Mesenchymal stem cell (in vitro differentiated cells and primary cell): ENCODE measurements around the gene CKAP4.

Experiments used
- DNase-seq: peaks from one replicate; pipeline ENCODE4 v3.0.0-alpha.2; 2013
- H2AFZ ChIP-seq: one replicate; pipeline ENCODE4 v1.6.1; 2013; ENCODE audit warnings: low read depth, mild to moderate bottlenecking, control low read depth, inconsistent platforms, low read length, moderate library complexity
- H2AK5ac ChIP-seq: 2 replicates; pipeline ENCODE4 v1.6.1; 2013; ENCODE audit warnings: low read length, moderate library complexity, mild to moderate bottlenecking, inconsistent platforms; ENCODE audit not compliant: severe bottlenecking
- H2BK120ac ChIP-seq: one replicate; pipeline ENCODE4 v1.6.1; 2013; ENCODE audit warnings: low read depth, mild to moderate bottlenecking, inconsistent platforms, low read length, moderate library complexity
- H2BK12ac ChIP-seq, 2 experiments: one replicate each; pipeline ENCODE4 v1.6.1; 2013; ENCODE audit warnings: inconsistent platforms in 2 of 2, low read length in 2 of 2, mild to moderate bottlenecking in 2 of 2, moderate library complexity in 2 of 2, control low read depth in 1 of 2
- H2BK15ac ChIP-seq: one replicate; pipeline ENCODE4 v1.6.1; 2013; ENCODE audit warnings: mild to moderate bottlenecking, low read depth, inconsistent platforms; ENCODE audit not compliant: poor library complexity, severe bottlenecking
- H2BK5ac ChIP-seq: 2 replicates; pipeline ENCODE4 v1.6.1; 2013; ENCODE audit warnings: low read depth, mild to moderate bottlenecking, low read length, control low read depth, inconsistent platforms; ENCODE audit not compliant: poor library complexity, severe bottlenecking
- H3K14ac ChIP-seq, 2 experiments: one replicate each; pipeline ENCODE4 v1.6.1; 2013; ENCODE audit warnings: inconsistent platforms in 2 of 2, low read length in 2 of 2, control low read depth in 1 of 2, mild to moderate bottlenecking in 1 of 2, moderate library complexity in 1 of 2
- H3K18ac ChIP-seq, 2 experiments: one replicate each; pipeline ENCODE4 v1.6.1; 2013; ENCODE audit warnings: inconsistent platforms in 2 of 2, low read length in 2 of 2, control low read depth in 1 of 2, low read depth in 1 of 2, mild to moderate bottlenecking in 1 of 2
- H3K23ac ChIP-seq, 2 experiments: one replicate each; pipeline ENCODE4 v1.6.1; 2013; ENCODE audit warnings: inconsistent platforms in 2 of 2, low read length in 2 of 2, mild to moderate bottlenecking in 2 of 2, moderate library complexity in 2 of 2, control low read depth in 1 of 2
- H3K27ac ChIP-seq: 2 replicates; pipeline ENCODE4 v1.5.1; 2013; ENCODE audit warnings: mild to moderate bottlenecking, moderate library complexity, low read length, control low read depth, inconsistent platforms; ENCODE audit not compliant: poor library complexity, severe bottlenecking
- H3K27me3 ChIP-seq, 2 experiments: 2 replicates each; pipeline versions ENCODE4 v1.6.1 to v1.7.0; 2013; ENCODE audit warnings: low read length in 2 of 2, mild to moderate bottlenecking in 2 of 2, moderate library complexity in 2 of 2, control low read depth in 1 of 2, inconsistent platforms in 1 of 2; ENCODE audit not compliant: control insufficient read depth in 1 of 2, insufficient read depth in 1 of 2
- H3K36me3 ChIP-seq, 2 experiments: 2 replicates each; pipeline versions ENCODE4 v1.6.1 to v1.7.0; 2013; ENCODE audit warnings: low read length in 2 of 2, control low read depth in 1 of 2, inconsistent platforms in 1 of 2, low read depth in 1 of 2, mild to moderate bottlenecking in 1 of 2; ENCODE audit not compliant: insufficient read depth in 2 of 2, control insufficient read depth in 1 of 2
- H3K4ac ChIP-seq, 2 experiments: one replicate each; pipeline ENCODE4 v1.6.1; 2013; ENCODE audit warnings: inconsistent platforms in 2 of 2, low read length in 2 of 2, mild to moderate bottlenecking in 2 of 2, moderate library complexity in 2 of 2, control low read depth in 1 of 2, low read depth in 1 of 2
- H3K4me1 ChIP-seq: 2 replicates; pipeline ENCODE4 v1.6.1; 2013; ENCODE audit warnings: low read depth, low read length, control low read depth; ENCODE audit not compliant: control insufficient read depth, insufficient read depth
- H3K4me2 ChIP-seq: 2 replicates; pipeline ENCODE4 v1.6.1; 2013; ENCODE audit warnings: low read length, mild to moderate bottlenecking, inconsistent platforms; ENCODE audit not compliant: poor library complexity, severe bottlenecking
- H3K4me3 ChIP-seq, 2 experiments: 2 replicates each; pipeline versions ENCODE4 v1.5.1 to v1.7.0; 2013; ENCODE audit warnings: low read length in 2 of 2, mild to moderate bottlenecking in 2 of 2, control low read depth in 1 of 2, low read depth in 1 of 2; ENCODE audit not compliant: insufficient read depth in 1 of 2
- H3K79me1 ChIP-seq: replicated peaks from 2 replicates; pipeline ENCODE4 v1.6.1; 2013; ENCODE audit warnings: mild to moderate bottlenecking, control low read depth, low read length, inconsistent platforms; ENCODE audit not compliant: poor library complexity, severe bottlenecking
- H3K9ac ChIP-seq: 2 replicates; pipeline ENCODE4 v1.7.0; 2013; ENCODE audit warnings: mild to moderate bottlenecking, low read length, moderate library complexity
- H3K9me3 ChIP-seq: 2 replicates; pipeline ENCODE4 v1.7.0; 2013; ENCODE audit warnings: mild to moderate bottlenecking, low read length; ENCODE audit not compliant: control insufficient read depth
- H4K8ac ChIP-seq: one replicate; pipeline ENCODE4 v1.6.1; 2013; ENCODE audit warnings: inconsistent platforms, mild to moderate bottlenecking, low read length, moderate library complexity
- H4K91ac ChIP-seq: one replicate; pipeline ENCODE4 v1.6.1; 2013; ENCODE audit warnings: mild to moderate bottlenecking, low read length, inconsistent platforms
- WGBS: methylation state at CpG from one replicate; pipeline ENCODE4 v1.1.7; 2013; ENCODE audit warnings: mixed read lengths; 5-methylcytosine and 5-hydroxymethylcytosine counted together

The CKAP4 gene

DNA sequence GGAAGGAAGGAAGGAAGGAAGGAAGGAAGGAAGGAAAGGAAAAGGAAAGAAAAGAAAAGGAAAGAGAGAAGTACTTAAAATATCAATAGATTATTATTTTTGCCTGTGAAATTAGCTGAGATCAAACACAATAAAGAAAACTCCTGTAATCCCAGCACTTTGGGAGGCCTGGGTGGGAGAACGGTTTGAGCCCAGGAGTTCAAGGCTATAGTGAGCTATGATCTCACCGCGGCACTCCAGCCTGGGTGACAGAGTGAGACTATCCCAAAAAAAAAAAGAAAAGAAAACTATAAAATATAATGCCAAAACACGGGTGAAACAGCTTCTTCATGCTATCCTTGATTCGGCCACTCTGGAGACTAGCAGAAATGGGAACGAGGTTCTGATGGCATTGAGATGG is 26.2 kb upstream of the CKAP4 start:
- H3K4me2 ChIP-seq, result no peak overlapping the region
- no peak overlapping the region for H2BK5ac ChIP-seq
- DNase-seq, result no peak
- no peak overlapping the region for H2BK15ac ChIP-seq
- no peak overlapping the region for H2BK12ac ChIP-seq
- no peak overlapping the region for H2AFZ ChIP-seq
- H3K4me3 ChIP-seq, result no peak overlapping the region
- H3K18ac ChIP-seq, result no peak overlapping the region
- no peaks in the 10 kb centered on the region for H3K9me3 ChIP-seq
- no peak overlapping the region for H3K23ac ChIP-seq
- WGBS, result 96% methylated on average over 3 of the region's 6 CpGs
- H3K14ac ChIP-seq, result no peak overlapping the region
- H3K9ac ChIP-seq, result no peak overlapping the region
- H3K4me1 ChIP-seq, result no peaks in the 10 kb centered on the region
- H3K27ac ChIP-seq, result no peak overlapping the region
- H3K79me1 ChIP-seq, result no peaks in the 10 kb centered on the region
- H3K36me3 ChIP-seq, result no peaks in the 10 kb centered on the region
- H2BK120ac ChIP-seq, result no peak overlapping the region
- no peak overlapping the region for H2AK5ac ChIP-seq
- no peak overlapping the region for H4K91ac ChIP-seq
- no peak overlapping the region for H4K8ac ChIP-seq
- H3K4ac ChIP-seq, result no peak overlapping the region
- H3K27me3 ChIP-seq, result peaks cover 0 to 2% of the 10 kb centered on the region in 2 experiments

DNA sequence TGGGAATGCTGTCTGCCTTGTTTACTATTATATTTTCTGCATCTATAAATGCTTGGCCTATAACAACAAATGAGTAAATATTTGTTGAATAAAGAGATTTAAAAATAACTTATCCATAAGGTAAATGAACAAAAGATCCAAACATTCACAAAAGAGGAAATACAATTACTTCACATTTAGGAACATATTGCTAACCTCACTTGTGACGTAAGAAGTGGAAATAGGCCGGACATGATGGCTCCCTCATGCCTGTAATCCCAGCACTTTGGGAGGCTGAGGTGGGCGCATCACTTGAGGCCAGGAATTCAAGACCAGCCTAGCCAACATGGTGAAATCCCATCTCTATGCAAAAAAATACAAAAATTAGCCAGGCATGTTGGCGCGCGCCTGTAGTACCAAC is 25.7 kb upstream of the CKAP4 start:
- Histone ChIP-seq H2BK15ac (no peak overlapping the region), H2BK5ac (no peak overlapping the region), H3K23ac (no peak overlapping the region), H3K4ac (no peak overlapping the region), H3K36me3 (no peaks in the 10 kb centered on the region), H3K4me2 (no peak overlapping the region), H2AFZ (no peak overlapping the region), H3K9me3 (no peaks in the 10 kb centered on the region), H2AK5ac (no peak overlapping the region), H3K27ac (no peak overlapping the region), H3K18ac (no peak overlapping the region), H4K91ac (no peak overlapping the region), H3K79me1 (no peaks in the 10 kb centered on the region), H3K14ac (no peak overlapping the region), H3K4me3 (no peak overlapping the region), H3K27me3 (no peaks in the 10 kb centered on the region), H4K8ac (no peak overlapping the region), H3K9ac (no peak overlapping the region), H2BK120ac (no peak overlapping the region), H3K4me1 (no peaks in the 10 kb centered on the region), H2BK12ac (no peak overlapping the region)
- no peak for DNase-seq
- 99% methylated on average over 6 of the region's 6 CpGs for WGBS

DNA sequence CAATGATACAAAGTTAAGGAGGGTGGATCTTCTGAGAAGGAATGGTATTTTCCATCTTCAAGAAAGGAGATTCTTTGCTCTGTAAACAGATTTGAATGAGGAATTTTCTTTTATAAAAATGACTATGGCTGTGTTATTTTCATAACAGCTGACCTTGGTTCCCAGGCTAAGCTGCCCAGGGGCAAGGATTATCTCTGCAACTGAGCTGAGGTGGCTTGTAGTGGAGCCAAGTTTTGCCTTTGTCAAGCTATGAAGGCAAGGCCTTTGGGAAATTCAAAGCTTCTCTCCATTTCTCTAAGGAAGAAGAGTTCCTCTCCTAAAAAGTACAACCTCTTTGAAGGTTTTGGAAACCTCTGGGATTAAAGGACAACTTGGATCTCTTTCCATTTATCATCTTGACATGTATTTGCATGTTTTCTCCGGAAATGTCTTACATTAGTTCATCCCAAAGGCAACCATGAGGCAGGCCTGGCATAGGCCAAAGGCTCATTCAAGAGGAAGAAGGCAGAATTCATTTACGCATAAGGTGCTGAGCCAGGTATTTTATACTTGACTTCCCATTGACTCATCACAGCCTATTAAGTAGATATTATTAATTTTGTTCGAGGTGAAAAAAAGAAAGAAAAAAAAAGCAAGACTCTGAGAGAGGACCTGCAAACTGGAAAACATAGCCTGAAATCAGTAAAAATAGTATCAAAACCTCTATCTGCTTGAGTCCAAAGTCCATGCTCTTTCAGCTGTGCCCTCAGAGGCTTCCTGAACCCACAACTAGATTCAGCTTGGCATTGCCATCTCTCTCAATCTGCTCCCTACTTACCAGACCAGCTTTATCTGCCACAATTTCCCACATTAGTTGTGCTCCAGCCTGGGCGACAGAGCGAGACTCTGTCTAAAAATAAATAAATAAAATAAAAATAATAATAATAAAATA is 24.0 kb upstream of the CKAP4 start:
- Histone ChIP-seq H2BK120ac (no peak overlapping the region), H2BK15ac (no peak overlapping the region), H3K4me3 (no peak overlapping the region), H4K8ac (no peak overlapping the region), H3K27me3 (no peaks in the 10 kb centered on the region), H2BK12ac (no peak overlapping the region), H4K91ac (no peak overlapping the region), H2AFZ (no peak overlapping the region), H3K4me2 (no peak overlapping the region), H3K23ac (no peak overlapping the region), H3K36me3 (no peaks in the 10 kb centered on the region), H3K18ac (no peak overlapping the region), H2BK5ac (no peak overlapping the region), H3K9ac (no peak overlapping the region), H3K27ac (no peak overlapping the region), H3K79me1 (no peaks in the 10 kb centered on the region), H3K4me1 (no peaks in the 10 kb centered on the region), H3K4ac (no peak overlapping the region), H3K9me3 (no peaks in the 10 kb centered on the region), H2AK5ac (no peak overlapping the region), H3K14ac (no peak overlapping the region)
- WGBS, result 83% methylated on average over 1 of the region's 5 CpGs
- no peak for DNase-seq

DNA sequence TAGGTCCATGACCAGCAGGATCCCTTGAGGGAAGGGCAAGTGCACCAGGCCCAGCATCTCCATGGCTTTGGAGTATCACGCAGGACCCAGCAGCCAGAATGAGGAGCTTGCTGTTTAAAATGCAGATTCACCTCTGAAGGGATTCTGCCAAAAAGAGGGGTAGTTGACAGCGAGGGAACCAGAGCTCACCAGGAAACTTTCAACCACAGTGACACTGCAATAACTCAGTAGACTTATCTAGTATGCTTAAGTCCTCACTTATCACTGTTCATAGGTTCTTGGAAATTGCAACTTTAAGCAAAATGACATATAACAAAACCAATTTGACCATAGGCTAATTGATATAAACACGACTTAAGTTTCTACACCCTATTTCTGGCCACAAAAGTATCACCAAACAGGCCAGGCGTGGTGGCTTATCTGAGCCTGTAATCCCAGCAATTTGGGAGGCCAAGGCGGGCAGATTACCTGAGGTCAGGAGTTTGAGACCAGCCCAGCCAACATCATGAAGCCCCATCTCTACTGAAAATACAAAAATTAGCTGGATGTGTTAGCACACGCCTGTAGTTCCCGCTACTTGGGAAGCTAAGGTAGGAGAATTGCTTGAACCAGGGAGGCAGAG is 21.4 kb upstream of the CKAP4 start:
- no peak overlapping the region for H3K27ac ChIP-seq
- H2BK12ac ChIP-seq, result no peak overlapping the region
- H3K9me3 ChIP-seq, result no peaks in the 10 kb centered on the region
- no peak overlapping the region for H3K4ac ChIP-seq
- H2AK5ac ChIP-seq, result no peak overlapping the region
- H2BK120ac ChIP-seq, result no peak overlapping the region
- no peaks in the 10 kb centered on the region for H3K36me3 ChIP-seq
- no peak overlapping the region for H2BK5ac ChIP-seq
- no peak overlapping the region for H2AFZ ChIP-seq
- H4K91ac ChIP-seq, result no peak overlapping the region
- H3K4me2 ChIP-seq, result no peak overlapping the region
- 92% methylated on average over 7 of the region's 7 CpGs for WGBS
- no peak overlapping the region for H2BK15ac ChIP-seq
- H4K8ac ChIP-seq, result no peak overlapping the region
- H3K4me3 ChIP-seq, result no peak overlapping the region
- DNase-seq, result no peak
- H3K27me3 ChIP-seq, result no peaks in the 10 kb centered on the region
- H3K18ac ChIP-seq, result no peak overlapping the region
- no peaks in the 10 kb centered on the region for H3K4me1 ChIP-seq
- H3K9ac ChIP-seq, result no peak overlapping the region
- H3K23ac ChIP-seq, result no peak overlapping the region
- H3K79me1 ChIP-seq, result no peaks in the 10 kb centered on the region
- no peak overlapping the region for H3K14ac ChIP-seq
